SK-N-SH (cell line): Measurements from ENCODE around the gene ZNF610.

ENCODE experiments used
- CTCF ChIP-seq: fragments of 200-600 bp; sonication (generic); IDR thresholded peaks from 2 replicates; pipeline ENCODE4 v1.6.1; 2017; ENCODE audit warnings: antibody characterized with exemption, mild to moderate bottlenecking, moderate library complexity
- EZH2phosphoT487 ChIP-seq: fragments of 200-600 bp; sonication (generic); IDR thresholded peaks from 2 replicates; pipeline ENCODE4 v1.6.1; 2017; ENCODE audit warnings: low read depth, mixed run types, mild to moderate bottlenecking, antibody characterized with exemption, moderate library complexity, borderline replicate concordance
- FOXM1 ChIP-seq: IDR thresholded peaks from 2 replicates; pipeline ENCODE4 v1.4.0; 2012; ENCODE audit warnings: low read depth, mild to moderate bottlenecking
- GABPA ChIP-seq: IDR thresholded peaks from 2 replicates; pipeline ENCODE4 v1.4.0; 2012; ENCODE audit warnings: low read depth, mild to moderate bottlenecking
- NFIC ChIP-seq: IDR thresholded peaks from 2 replicates; pipeline ENCODE4 v1.4.0; 2012; ENCODE audit warnings: borderline replicate concordance
- RAD21 ChIP-seq: IDR thresholded peaks from 2 replicates; pipeline ENCODE4 v1.6.1; 2012; ENCODE audit warnings: mild to moderate bottlenecking, low read length
- RCOR1 ChIP-seq: fragments of 150-350 bp; IDR thresholded peaks from 2 replicates; pipeline ENCODE4 v1.6.1; 2017; ENCODE audit warnings: antibody characterized with exemption, low read length
- TAF1 ChIP-seq: IDR thresholded peaks from 2 replicates; pipeline ENCODE4 v1.6.1; 2012; ENCODE audit warnings: low read depth, mild to moderate bottlenecking, low read length, moderate library complexity, borderline replicate concordance
- TCF12 ChIP-seq: IDR thresholded peaks from 2 replicates; pipeline ENCODE4 v1.4.0; 2012
- TEAD4 ChIP-seq: IDR thresholded peaks from 2 replicates; pipeline ENCODE4 v1.4.0; 2012; ENCODE audit warnings: mild to moderate bottlenecking, borderline replicate concordance; ENCODE audit not compliant: insufficient read depth
- USF2 ChIP-seq: fragments of 150-350 bp; IDR thresholded peaks from 2 replicates; pipeline ENCODE4 v1.6.1; 2017; ENCODE audit warnings: antibody characterized with exemption, low read length, low read depth, borderline replicate concordance
- TF ChIP-seq, protein P1 (sequence below): fragments of 150-350 bp; IDR thresholded peaks from 2 replicates; pipeline ENCODE4 v1.6.1; 2016; ENCODE audit warnings: mild to moderate bottlenecking, low read depth, low read length

- no peak for TF ChIP-seq CTCF
- no peak for TF ChIP-seq GABPA
- no peak for TF ChIP-seq NFIC
- TF ChIP-seq, protein P1, sequence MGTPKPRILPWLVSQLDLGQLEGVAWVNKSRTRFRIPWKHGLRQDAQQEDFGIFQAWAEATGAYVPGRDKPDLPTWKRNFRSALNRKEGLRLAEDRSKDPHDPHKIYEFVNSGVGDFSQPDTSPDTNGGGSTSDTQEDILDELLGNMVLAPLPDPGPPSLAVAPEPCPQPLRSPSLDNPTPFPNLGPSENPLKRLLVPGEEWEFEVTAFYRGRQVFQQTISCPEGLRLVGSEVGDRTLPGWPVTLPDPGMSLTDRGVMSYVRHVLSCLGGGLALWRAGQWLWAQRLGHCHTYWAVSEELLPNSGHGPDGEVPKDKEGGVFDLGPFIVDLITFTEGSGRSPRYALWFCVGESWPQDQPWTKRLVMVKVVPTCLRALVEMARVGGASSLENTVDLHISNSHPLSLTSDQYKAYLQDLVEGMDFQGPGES = no peak
- TF ChIP-seq EZH2phosphoT487 = no peak
- no peak for TF ChIP-seq USF2
- no peak for TF ChIP-seq RCOR1
- TF ChIP-seq RAD21 = no peak
- no peak for TF ChIP-seq TEAD4
- no peak for TF ChIP-seq TAF1
- TF ChIP-seq FOXM1 = no peak
- TF ChIP-seq TCF12 = no peak
Observed at GRCh38 chr19:52345162-52345561, 9.1 kb downstream of the ZNF610 start.
